GM12872 (cell line): Measurements from ENCODE around the gene ZNF14.
A peak's percentile ranks its signal among the peaks of the same experiment; 100 is the strongest.

ENCODE experiments used
- TF ChIP-seq, protein P1 (sequence below): IDR thresholded peaks from 3 replicates; pipeline ENCODE4 v1.5.1; 2011; ENCODE audit warnings: low read depth, mild to moderate bottlenecking, low read length, moderate library complexity; ENCODE audit not compliant: insufficient read depth

The ZNF14 gene

DNA sequence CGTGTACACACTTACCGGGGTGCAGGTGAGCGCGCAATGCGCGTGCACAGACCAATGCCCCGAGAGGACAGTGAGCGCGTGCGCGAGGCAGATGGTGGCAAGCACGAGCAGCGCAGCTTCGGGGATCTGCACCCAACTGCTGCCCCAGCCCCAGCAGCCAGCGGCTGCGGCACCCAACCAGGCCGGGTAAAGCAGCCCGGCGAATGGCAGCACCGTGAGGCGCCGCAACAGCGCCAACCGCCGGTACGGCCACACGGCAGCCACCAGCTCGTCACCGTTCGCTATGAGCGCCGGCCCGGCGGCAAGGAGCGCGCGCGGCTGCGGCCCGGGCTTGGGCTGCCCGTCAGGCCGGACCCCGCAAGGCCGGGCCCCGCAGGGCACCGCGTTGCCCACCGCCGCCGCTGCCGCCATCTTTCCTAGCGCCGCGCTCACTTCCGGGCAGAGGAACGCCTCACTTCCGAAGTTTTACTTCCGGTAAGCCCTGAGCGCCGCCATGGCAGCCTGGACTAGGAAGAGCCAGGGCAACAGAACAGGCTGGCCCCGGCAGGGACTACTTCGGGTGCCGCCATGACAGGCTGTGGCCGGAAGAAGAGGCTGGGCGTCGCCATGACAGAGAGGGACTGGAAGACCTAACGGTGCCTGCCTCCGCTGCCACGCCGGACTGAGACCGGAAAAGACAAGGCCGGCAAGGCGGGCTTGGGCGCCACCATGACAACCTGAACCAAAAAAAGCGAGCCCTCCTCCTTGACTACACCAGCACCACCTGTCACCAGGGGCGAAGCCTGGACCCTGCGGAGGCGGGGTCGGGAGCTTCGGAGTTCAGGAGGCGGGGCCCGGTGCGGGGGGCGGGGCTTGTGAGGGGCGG lies 69.4 kb downstream of the ZNF14 start, which contains the start of gene ATP13A1:
Gene ATP13A1 (minus strand): TSS at position 421 of the 865 bp plus-strand sequence. CDS start 10 bp downstream, at position 411.
- TF ChIP-seq, protein P1, sequence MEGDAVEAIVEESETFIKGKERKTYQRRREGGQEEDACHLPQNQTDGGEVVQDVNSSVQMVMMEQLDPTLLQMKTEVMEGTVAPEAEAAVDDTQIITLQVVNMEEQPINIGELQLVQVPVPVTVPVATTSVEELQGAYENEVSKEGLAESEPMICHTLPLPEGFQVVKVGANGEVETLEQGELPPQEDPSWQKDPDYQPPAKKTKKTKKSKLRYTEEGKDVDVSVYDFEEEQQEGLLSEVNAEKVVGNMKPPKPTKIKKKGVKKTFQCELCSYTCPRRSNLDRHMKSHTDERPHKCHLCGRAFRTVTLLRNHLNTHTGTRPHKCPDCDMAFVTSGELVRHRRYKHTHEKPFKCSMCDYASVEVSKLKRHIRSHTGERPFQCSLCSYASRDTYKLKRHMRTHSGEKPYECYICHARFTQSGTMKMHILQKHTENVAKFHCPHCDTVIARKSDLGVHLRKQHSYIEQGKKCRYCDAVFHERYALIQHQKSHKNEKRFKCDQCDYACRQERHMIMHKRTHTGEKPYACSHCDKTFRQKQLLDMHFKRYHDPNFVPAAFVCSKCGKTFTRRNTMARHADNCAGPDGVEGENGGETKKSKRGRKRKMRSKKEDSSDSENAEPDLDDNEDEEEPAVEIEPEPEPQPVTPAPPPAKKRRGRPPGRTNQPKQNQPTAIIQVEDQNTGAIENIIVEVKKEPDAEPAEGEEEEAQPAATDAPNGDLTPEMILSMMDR = peak; percentile 25; the same call in 1 of the 3 replicates

DNA sequence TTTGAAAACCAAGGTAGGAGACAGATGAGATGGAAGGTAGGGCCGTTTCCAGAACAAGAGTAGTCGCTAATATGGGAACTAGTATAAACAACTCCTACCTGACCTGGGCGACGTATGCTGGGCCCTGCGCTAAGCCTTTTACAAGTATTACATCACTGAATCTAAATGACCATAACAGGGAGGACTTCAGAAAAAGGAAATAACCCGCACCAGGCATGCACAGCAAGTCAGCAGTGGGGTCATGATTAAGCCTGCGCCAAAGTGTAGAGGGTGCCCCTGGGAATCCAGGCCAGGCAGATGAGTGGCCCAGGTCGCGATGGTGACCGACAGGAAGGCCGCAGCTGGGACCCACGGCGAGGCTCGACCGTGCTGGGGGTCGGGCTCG lies 70.0 kb downstream of the ZNF14 start:
- TF ChIP-seq, protein P1 = no peak

DNA sequence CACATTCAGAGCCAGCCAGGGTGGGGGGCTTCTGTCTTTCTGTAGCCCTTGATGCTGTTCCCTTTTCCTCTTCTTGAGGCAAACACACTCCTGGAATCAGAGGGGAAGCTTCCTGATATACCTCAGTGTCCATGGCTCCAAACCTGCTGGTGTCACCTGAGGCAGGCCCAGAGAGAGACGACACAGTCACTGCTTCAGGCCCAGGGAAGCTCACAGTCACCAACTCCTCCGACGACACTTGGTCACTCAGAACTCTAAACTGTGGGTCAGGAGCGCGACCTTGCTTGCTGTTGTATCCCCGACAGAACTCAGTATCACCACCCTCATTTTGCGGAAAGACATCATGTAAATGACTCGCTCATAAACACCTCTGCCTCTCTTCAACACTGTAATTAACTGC lies 70.6 kb downstream of the ZNF14 start:
- TF ChIP-seq, protein P1 = no peak

DNA sequence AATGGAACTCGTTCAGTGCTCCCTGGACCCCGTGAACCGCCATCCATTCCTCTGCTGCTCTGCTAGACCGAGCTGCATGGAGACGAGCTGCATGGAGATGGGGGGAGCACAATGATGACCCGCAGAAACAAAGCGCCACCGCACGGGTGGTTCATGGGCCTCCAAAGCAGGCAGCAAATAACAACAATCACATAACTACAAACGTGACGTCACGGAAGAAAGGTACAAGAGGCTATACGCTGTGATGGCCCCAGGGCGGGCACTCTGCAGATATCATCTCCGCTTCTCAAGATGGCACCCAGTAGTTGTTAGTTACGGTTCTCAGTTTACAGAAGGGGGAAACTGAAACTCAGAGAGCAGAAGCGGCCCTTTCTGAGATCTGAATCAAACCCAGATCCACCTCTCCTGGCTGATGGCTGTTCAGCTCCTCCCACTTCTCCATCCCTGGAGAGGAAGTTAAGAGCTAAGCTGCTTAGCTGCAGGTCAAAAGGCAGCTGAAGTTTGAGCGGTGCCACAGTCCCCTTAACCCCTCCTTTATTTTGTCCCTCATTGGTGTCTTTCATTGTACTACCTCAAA lies 71.1 kb downstream of the ZNF14 start:
- TF ChIP-seq, protein P1 = no peak

DNA sequence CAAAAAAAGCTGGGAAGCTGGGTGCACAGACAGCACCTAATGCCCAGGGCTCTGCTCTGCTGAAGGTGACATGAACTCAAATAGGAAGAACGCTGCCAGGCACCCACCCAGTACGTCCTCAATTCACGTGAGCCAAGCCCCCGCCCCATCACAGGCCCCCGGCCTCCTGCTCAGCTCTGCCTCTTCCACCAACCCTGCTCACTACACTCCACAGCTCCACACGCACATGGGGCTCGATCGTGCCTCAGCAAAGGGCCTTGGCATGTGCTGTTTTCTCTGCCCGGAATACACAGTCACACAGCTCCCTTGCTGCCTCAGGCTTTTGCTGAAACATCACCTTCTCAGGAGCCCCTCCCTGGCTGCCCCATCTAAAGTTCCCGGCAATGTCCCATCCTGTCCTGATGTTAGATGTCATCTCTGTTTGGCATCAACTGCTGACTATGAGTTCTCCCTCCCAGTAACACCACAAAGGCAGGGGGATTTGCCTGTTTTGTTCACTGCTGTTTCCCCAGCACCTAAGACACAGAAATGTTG lies 71.7 kb downstream of the ZNF14 start:
- TF ChIP-seq, protein P1 = no peak
